Ascending aorta (tissue), 2 donors: Measurements from ENCODE around the gene FNIP1. TPM values are rescaled to one million over a fixed set of nuclear protein-coding genes. Genes with fewer than 3 reads are reported as not detected.

ENCODE experiments used
- DNase-seq, 2 donors: peaks; one replicate each; pipeline ENCODE4 v3.0.0-alpha.2; 2019; ENCODE audit warnings: low spot score in 2 of 2
- H3K27ac ChIP-seq, 2 donors: fragments of 200-600 bp; sonication (generic); one replicate each; pipeline ENCODE4 v1.5.1; 2016 to 2017; ENCODE audit warnings: mild to moderate bottlenecking in 1 of 2
- H3K27me3 ChIP-seq: fragments of 200-600 bp; sonication (generic); one replicate; pipeline ENCODE4 v1.5.1; 2017
- H3K36me3 ChIP-seq, 2 donors: fragments of 200-600 bp; sonication (generic); one replicate each; pipeline ENCODE4 v1.5.1; 2016
- H3K4me1 ChIP-seq, 2 donors: fragments of 200-600 bp; sonication (generic); one replicate each; pipeline ENCODE4 v1.5.1; 2016 to 2017; ENCODE audit warnings: mild to moderate bottlenecking in 1 of 2
- H3K4me3 ChIP-seq, 2 donors: fragments of 200-600 bp; sonication (generic); one replicate each; pipeline ENCODE4 v1.5.1; 2016 to 2017; ENCODE audit warnings: mild to moderate bottlenecking in 1 of 2
- H3K9me3 ChIP-seq, 2 donors: fragments of 200-600 bp; sonication (generic); one replicate each; pipeline ENCODE4 v1.5.1; 2016
- CTCF ChIP-seq, 3 experiments: fragments of 200-600 bp in 2 of 3; fragments of 450-650 bp in 1 of 3; sonication (generic) in 2 of 3; IDR thresholded peaks; one replicate each; pipeline ENCODE4 v1.5.1; 2016 to 2019; ENCODE audit warnings: antibody characterized with exemption in 3 of 3, mild to moderate bottlenecking in 1 of 3, moderate library complexity in 1 of 3
- intact Hi-C: fragments of 100-400 bp; cut with DNase I; formaldehyde crosslinking; loops from one replicate; pipeline ENCODE4 v1.15.1; 2023
- total RNA-seq: library from RNA; depleted of rRNA; stranded (reverse); fragments of >200 nt; gene quantifications from one replicate; pipeline ENCODE4 v1.1.0, GENCODE V29; 2016

FNIP1 gene
- total RNA-seq, 1 donor from 2014 or later = 20.5 TPM

GRCh38 chr5:131791866-131792265, 5.0 kb downstream of the FNIP1 start:
- no peak for DNase-seq
- H3K9me3 ChIP-seq = no peaks in the 10 kb centered on the region
- H3K4me3 ChIP-seq = no peak overlapping the region
- H3K27me3 ChIP-seq = no peaks in the 10 kb centered on the region
- no peak for TF ChIP-seq CTCF (IDR thresholded peaks at IDR 0.05)
- H3K36me3 ChIP-seq = no peaks in the 10 kb centered on the region
- H3K27ac ChIP-seq = no peak overlapping the region
- H3K4me1 ChIP-seq = peaks cover 0 to 23% of the 10 kb centered on the region in 2 donors
- intact Hi-C loops = loop anchor here (10.0 kb wide), 1 partner anchor 527 kb away; the partner anchor contains the start of gene CDC42SE2

DNA sequence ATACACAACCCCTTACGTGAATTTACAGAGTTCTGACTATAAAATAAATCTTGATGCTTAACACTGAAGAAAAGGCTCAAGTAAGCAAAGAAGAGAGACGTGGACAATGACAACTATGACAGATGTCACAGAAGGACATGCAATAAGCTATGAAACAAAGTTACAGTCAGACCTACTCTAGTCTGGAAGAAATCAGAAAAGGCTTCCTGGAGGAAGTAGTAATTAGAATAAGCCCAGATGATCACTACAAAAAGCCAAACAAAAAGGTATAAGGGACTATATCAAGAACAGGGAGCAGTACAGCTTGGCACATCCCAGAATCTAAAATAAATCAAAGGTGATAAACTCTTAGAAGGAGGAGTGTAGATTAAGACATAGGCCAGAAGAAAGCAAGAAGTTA, 6.3 kb downstream of the FNIP1 start:
- Histone ChIP-seq H3K27me3 (no peaks in the 10 kb centered on the region), H3K36me3 (no peaks in the 10 kb centered on the region), H3K27ac (no peak overlapping the region), H3K4me1 (peaks cover 0 to 22% of the 10 kb centered on the region in 2 donors), H3K4me3 (no peak overlapping the region), H3K9me3 (no peaks in the 10 kb centered on the region)
- intact Hi-C loops = loop anchor here (10.0 kb wide), 1 partner anchor 526 kb away; the partner anchor contains the start of gene CDC42SE2
- DNase-seq = no peak
- no peak for TF ChIP-seq CTCF (IDR thresholded peaks at IDR 0.05)

DNA sequence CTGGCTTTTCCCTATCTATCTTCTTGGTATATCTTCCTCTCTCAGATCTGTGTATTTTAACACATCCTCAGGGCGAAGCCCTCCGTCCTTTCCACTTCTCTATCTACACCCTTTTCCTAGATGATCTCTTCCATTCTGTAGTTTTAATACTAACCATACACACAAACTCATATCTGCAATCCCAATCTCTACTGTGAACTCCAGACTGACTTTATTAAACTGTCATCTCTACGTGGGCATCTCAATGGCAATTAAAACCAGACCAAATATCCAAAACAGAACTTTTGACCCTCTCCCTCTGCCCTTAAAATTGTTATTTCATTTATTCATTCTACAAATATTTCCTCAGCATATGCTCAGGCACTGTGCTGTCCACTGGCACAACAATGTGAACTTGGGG, 7.1 kb downstream of the FNIP1 start:
- Histone ChIP-seq H3K27me3 (no peaks in the 10 kb centered on the region), H3K4me3 (no peak overlapping the region), H3K36me3 (no peaks in the 10 kb centered on the region), H3K9me3 (no peaks in the 10 kb centered on the region), H3K4me1 (peaks cover 0 to 19% of the 10 kb centered on the region in 2 donors), H3K27ac (no peak overlapping the region)
- intact Hi-C loops = loop anchor here (10.0 kb wide), 1 partner anchor 525 kb away; the partner anchor contains the start of gene CDC42SE2
- no peak for TF ChIP-seq CTCF (IDR thresholded peaks at IDR 0.05)
- no peak for DNase-seq

GRCh38 chr5:131787736-131788135, 9.1 kb downstream of the FNIP1 start:
- DNase-seq = no peak
- Histone ChIP-seq H3K36me3 (no peaks in the 10 kb centered on the region), H3K4me1 (peaks cover 0 to 7% of the 10 kb centered on the region in 2 donors), H3K9me3 (no peaks in the 10 kb centered on the region), H3K27me3 (no peaks in the 10 kb centered on the region), H3K4me3 (no peak overlapping the region), H3K27ac (no peak overlapping the region)
- intact Hi-C loops = no loop called here
- no peak for TF ChIP-seq CTCF (IDR thresholded peaks at IDR 0.05)

- Histone ChIP-seq H3K4me3 (no peak overlapping the region), H3K27ac (no peak overlapping the region), H3K27me3 (no peaks in the 10 kb centered on the region), H3K4me1 (peaks cover 0 to 7% of the 10 kb centered on the region in 2 donors), H3K36me3 (peaks cover 2 to 4% of the 10 kb centered on the region in 2 donors), H3K9me3 (no peaks in the 10 kb centered on the region)
- no peak for DNase-seq
- no peak for TF ChIP-seq CTCF (IDR thresholded peaks at IDR 0.05)
- intact Hi-C loops = no loop called here
Observed at GRCh38 chr5:131786900-131787692, 9.7 kb downstream of the FNIP1 start.
